Vein endothelial cell (primary cell): ENCODE measurements around the gene RPH3AL. TPM values are rescaled to one million over a fixed set of nuclear protein-coding genes. Genes with fewer than 3 reads are reported as not detected.

Experiments used
- total RNA-seq: library from RNA; depleted of rRNA; stranded (reverse); fragments of >200 nt; gene quantifications from 2 replicates; pipeline ENCODE4 v1.2.3, GENCODE V29; 2012

The RPH3AL gene
- total RNA-seq = 11.9 and 18.0 TPM in 2 replicates

GRCh38 chr17:352421-353212 lies at the start of gene RPH3AL:
TSS of gene RPH3AL (minus strand) at chr17:352807. CDS start at chr17:327543, 25,264 bp downstream.

GRCh38 chr17:181245-182049 lies 171.2 kb downstream of the RPH3AL start, which contains the start of gene DOC2B:
TSS of gene DOC2B (minus strand) at chr17:181650. CDS start at chr17:181479, 171 bp downstream.

Other genes starting within 250 kb of the RPH3AL start
- not detected in 2 replicates for gene SCGB1C2, start 215.2 kb downstream of the RPH3AL start, total RNA-seq
- 1.6 and 3.3 TPM in 2 replicates for gene DOC2B, start 171.2 kb downstream of the RPH3AL start, total RNA-seq
- gene RFLNB, start 93.1 kb upstream of the RPH3AL start, total RNA-seq = 21.9 and 40.4 TPM in 2 replicates